DMS153 treated with DMSO at 0.1 percent for 48 hours (cell line): ENCODE results near the gene EPHB6.

Experiments used
- DNase-seq: peaks from one replicate; lab custom pipeline; 2025; ENCODE audit not compliant: unreplicated experiment; lab: John Stamatoyannopoulos, UW

Gene EPHB6

DNA sequence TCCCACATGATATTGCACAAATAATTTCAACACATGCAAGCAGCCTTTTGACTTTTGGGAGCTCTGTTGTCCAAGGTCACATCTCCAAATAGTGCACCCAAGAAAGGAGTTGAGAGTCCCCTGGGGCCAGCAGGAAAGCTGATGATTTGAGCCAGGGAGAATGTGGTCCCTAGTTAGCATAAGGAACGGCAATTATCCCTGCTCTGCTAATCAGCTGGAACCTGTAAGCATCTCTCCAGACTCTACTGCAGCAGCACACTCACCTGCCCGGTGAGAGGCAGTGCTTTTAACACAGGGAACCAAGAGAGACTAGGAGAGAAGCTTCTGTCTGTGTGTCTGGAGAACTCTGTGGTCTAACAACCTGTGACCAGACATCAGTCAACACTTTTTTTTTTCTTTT, 61.6 kb downstream of the EPHB6 start:
- no peak for DNase-seq

DNA sequence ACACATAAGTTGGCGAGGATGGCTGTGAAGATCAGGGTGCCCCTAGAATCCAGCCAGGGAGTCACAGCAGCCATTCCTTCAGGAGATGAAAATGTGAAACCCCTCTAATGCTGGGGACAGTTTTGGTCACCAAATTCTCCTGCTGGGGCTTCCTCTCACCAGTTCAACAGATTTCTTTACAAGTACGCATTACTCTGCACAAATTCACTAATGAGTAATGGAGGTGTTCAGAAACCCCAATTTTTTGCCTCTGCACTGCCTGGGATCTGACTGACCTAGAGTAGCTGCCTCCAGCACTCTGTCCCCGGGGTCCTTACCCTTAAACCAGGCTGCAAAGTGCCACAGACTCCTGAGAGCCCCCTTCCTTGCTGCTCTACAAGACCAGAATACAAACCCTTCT, 62.6 kb downstream of the EPHB6 start:
- DNase-seq: no peak

DNA sequence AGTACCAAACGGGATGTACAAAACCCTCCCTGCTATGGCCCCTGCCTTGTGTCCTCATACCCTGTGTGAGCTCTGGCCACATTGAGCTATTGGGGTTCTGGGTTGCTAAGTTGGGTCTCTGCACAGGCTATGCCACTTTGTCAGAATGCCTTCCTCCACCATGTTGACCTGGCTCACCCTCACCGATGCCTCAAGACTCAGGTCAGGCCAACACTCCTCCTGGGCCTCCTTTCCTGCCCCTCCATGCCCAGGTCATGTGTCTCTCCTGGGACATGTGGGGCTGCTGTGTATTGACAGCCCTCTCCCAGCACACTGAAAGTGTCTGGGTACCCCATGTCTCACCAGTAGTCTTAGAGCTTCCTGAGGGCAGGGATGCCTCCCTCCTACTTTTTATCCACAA, 64.0 kb downstream of the EPHB6 start:
- DNase-seq: no peak

DNA sequence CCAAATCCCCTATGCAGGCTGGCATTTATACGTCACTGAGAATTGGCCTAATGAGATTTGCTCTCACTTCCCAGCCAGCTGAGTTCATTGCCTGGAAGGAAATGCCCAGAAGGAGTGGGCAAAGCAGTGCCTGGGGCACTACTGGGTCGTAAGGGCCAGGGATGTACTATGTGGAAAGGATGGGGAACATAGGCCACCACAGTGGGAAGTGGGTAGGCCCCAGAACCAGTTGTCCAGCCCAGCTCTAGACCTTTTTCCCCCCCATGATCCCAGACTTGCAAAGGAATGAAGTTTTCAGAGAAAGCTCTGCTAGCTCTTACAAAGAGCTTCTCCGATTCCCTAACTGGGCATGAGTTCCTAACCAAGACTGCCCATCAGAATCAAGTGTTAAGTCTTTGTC, 64.8 kb downstream of the EPHB6 start:
- no peak for DNase-seq
